Gastrocnemius medialis (tissue), 4 donors: ENCODE measurements around the gene DOCK11.

Experiments used
- POLR2A ChIP-seq, 2 donors: fragments of 450-650 bp; IDR thresholded peaks; one replicate each; pipeline ENCODE4 v1.6.1; 2017; ENCODE audit warnings: antibody characterized with exemption in 2 of 2, mild to moderate bottlenecking in 2 of 2, moderate library complexity in 2 of 2
- TF ChIP-seq, protein P1 (sequence below), 5 experiments: fragments of 450-650 bp in 3 of 5; fragments of 200-600 bp in 2 of 5; sonication (generic) in 2 of 5; IDR thresholded peaks in 4 of 5; conservative IDR thresholded peaks in 1 of 5; 1 replicate in 4 of 5; 2 replicates in 1 of 5; pipeline ENCODE4 v1.5.1; 2016 to 2019; ENCODE audit warnings: antibody characterized with exemption in 5 of 5, mild to moderate bottlenecking in 3 of 5, moderate library complexity in 3 of 5

DNA sequence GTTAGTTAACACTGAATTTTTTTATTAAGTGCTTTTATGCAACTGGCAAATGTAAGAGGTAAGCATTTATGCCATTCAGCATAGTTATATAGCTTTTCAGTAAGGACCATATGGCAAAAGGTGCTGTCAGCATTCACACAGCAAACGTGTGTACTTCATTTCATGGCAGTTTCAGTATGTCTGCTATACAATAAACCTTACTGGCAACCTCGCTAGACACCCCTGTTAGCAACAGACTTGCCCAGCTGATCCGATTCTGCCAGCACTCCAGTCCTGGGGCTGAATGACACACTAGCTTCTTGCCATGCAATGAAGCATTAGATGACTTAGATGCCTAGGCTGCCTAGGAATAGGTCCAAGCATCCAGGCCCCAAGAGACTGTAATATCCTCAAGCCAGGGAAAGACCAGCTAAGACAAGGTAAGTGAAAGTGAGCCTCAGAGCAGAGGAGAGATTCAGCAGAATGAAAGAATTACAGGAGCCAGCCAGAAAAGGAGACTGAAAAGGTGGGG, 47.3 kb upstream of the DOCK11 start:
- TF ChIP-seq, protein P1, sequence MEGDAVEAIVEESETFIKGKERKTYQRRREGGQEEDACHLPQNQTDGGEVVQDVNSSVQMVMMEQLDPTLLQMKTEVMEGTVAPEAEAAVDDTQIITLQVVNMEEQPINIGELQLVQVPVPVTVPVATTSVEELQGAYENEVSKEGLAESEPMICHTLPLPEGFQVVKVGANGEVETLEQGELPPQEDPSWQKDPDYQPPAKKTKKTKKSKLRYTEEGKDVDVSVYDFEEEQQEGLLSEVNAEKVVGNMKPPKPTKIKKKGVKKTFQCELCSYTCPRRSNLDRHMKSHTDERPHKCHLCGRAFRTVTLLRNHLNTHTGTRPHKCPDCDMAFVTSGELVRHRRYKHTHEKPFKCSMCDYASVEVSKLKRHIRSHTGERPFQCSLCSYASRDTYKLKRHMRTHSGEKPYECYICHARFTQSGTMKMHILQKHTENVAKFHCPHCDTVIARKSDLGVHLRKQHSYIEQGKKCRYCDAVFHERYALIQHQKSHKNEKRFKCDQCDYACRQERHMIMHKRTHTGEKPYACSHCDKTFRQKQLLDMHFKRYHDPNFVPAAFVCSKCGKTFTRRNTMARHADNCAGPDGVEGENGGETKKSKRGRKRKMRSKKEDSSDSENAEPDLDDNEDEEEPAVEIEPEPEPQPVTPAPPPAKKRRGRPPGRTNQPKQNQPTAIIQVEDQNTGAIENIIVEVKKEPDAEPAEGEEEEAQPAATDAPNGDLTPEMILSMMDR (IDR thresholded peaks at IDR 0.05 in 4 of 5, conservative IDR thresholded peaks at IDR 0.05 in 1 of 5), result no peak
- TF ChIP-seq POLR2A (IDR thresholded peaks at IDR 0.05), result no peak
